ENCODE data around the gene GCSAM. TPM values are rescaled to one million over a fixed set of nuclear protein-coding genes. Genes with fewer than 3 reads are reported as not detected.

Gene GCSAM
- total RNA-seq, 1 experiment from 2014 or later, result not detected

- Histone ChIP-seq H2AFZ (ENCODE audit: low read length) (no peak overlapping the region), H4K20me1 (ENCODE audit: low read length) (peaks cover 4% of the 10 kb centered on the region; the same call in 1 of the 2 replicates), H3K9me2 (replicated peaks; ENCODE audit: low read length) (no peaks in the 10 kb centered on the region), H3F3A (ENCODE audit: low read length, unreplicated experiment) (no peaks in the 10 kb centered on the region), H3K4me2 (ENCODE audit: low read length) (no peak overlapping the region), H3K79me2 (ENCODE audit: low read length) (no peaks in the 10 kb centered on the region), H3K9me3 (ENCODE audit: low read length) (no peaks in the 10 kb centered on the region), H3K9ac (ENCODE audit: low read length) (no peak overlapping the region), H3K4me1 (ENCODE audit: insufficient read depth, low read length) (peaks cover 3% of the 10 kb centered on the region), H3K27ac (ENCODE audit: low read length) (no peak overlapping the region), H3K4me3 (ENCODE audit: low read length) (no peak overlapping the region), H3K27me3 (ENCODE audit: low read length) (no peaks in the 10 kb centered on the region), H3K36me3 (ENCODE audit: low read depth, low read length) (peaks cover 45% of the 10 kb centered on the region)
- ChIA-PET CTCF (no interaction called here), POLR2A (ENCODE audit: unreplicated experiment) (no interaction called here)
- DNase-seq (no peak), ATAC-seq (no peak)
- BruUV-seq (replicated peaks), result no TSS peak
- intact Hi-C loops (cut with micrococcal nuclease), result no loop called here
- TF ChIP-seq EZH2 (IDR thresholded peaks at IDR 0.05; ENCODE audit: low read length, unreplicated experiment) (no peak), EZH2phosphoT487 (IDR thresholded peaks at IDR 0.05; ENCODE audit: borderline replicate concordance, low read length) (no peak), CTCF (conservative IDR thresholded peaks at IDR 0.05; ENCODE audit: low read depth, low read length) (no peak)
Measured at GRCh38 chr3:112115161-112115739, 17.8 kb downstream of the GCSAM start.

- Histone ChIP-seq H4K20me1 (ENCODE audit: low read length) (peaks cover 4% of the 10 kb centered on the region; the same call in 1 of the 2 replicates), H3K9me3 (ENCODE audit: low read length) (no peaks in the 10 kb centered on the region), H3K9me2 (replicated peaks; ENCODE audit: low read length) (no peaks in the 10 kb centered on the region), H3K36me3 (ENCODE audit: low read depth, low read length) (peaks cover 46% of the 10 kb centered on the region), H2AFZ (ENCODE audit: low read length) (no peak overlapping the region), H3K4me1 (ENCODE audit: insufficient read depth, low read length) (peaks cover 3% of the 10 kb centered on the region), H3K79me2 (ENCODE audit: low read length) (no peaks in the 10 kb centered on the region), H3F3A (ENCODE audit: low read length, unreplicated experiment) (no peaks in the 10 kb centered on the region), H3K9ac (ENCODE audit: low read length) (no peak overlapping the region), H3K4me3 (ENCODE audit: low read length) (no peak overlapping the region), H3K27ac (ENCODE audit: low read length) (no peak overlapping the region), H3K4me2 (ENCODE audit: low read length) (no peak overlapping the region), H3K27me3 (ENCODE audit: low read length) (no peaks in the 10 kb centered on the region)
- BruUV-seq (replicated peaks), result no TSS peak
- CTCF ChIA-PET, result no interaction called here
- ATAC-seq, result no peak
- no peak for TF ChIP-seq EZH2 (IDR thresholded peaks at IDR 0.05; ENCODE audit: low read length, unreplicated experiment)
- no peak for TF ChIP-seq CTCF (conservative IDR thresholded peaks at IDR 0.05; ENCODE audit: low read depth, low read length)
- TF ChIP-seq EZH2phosphoT487 (IDR thresholded peaks at IDR 0.05; ENCODE audit: borderline replicate concordance, low read length), result no peak
- intact Hi-C loops (cut with micrococcal nuclease), result no loop called here
- POLR2A ChIA-PET (ENCODE audit: unreplicated experiment), result no interaction called here
- DNase-seq, result no peak
Measured at GRCh38 chr3:112114576-112115160, 18.4 kb downstream of the GCSAM start.

Data from PC-3 (cell line).